ENCODE measurements around the gene NAGS. TPM values are rescaled to one million over a fixed set of nuclear protein-coding genes. Genes with fewer than 3 reads are reported as not detected.
"Not testable (repeated sequence)": the region's sequence is repeated elsewhere in the genome, so short reads cannot be mapped to it uniquely, and the experiment has no call there.

The NAGS gene
- total RNA-seq, 1 experiment from 2014 or later: 1.6 TPM

- Mint-ChIP-seq H3K36me3 (ENCODE audit: insufficient read depth, unreplicated experiment) (peaks cover 45% of the 10 kb centered on the region), H3K27me3 (ENCODE audit: insufficient read depth, unreplicated experiment) (no peaks in the 10 kb centered on the region), H3K4me3 (ENCODE audit: unreplicated experiment) (no peak overlapping the region), H3K9me3 (ENCODE audit: unreplicated experiment) (no peaks in the 10 kb centered on the region), H3K4me1 (ENCODE audit: insufficient read depth, unreplicated experiment) (peaks cover 24% of the 10 kb centered on the region), H3K27ac (ENCODE audit: low read depth, unreplicated experiment) (no peak overlapping the region)
- peak; percentile 79 for DNase-seq (ENCODE audit: unreplicated experiment)
- ChIA-PET POLR2A (interaction anchor here (0.6 to 3.5 kb wide), 8 partner anchors 16 to 100 kb away, joined by 3 to 23 read pairs (median 3); partner anchors contain the start of genes HDAC5 and LSM12), CTCF (interaction anchor here (0.6 to 5.3 kb wide), 8 partner anchors 12 to 248 kb away, joined by 3 to 41 read pairs (median 4); no protein-coding TSS in a partner anchor)
- intact Hi-C loops (cut with micrococcal nuclease): no loop called here
- TF ChIP-seq, protein P1, sequence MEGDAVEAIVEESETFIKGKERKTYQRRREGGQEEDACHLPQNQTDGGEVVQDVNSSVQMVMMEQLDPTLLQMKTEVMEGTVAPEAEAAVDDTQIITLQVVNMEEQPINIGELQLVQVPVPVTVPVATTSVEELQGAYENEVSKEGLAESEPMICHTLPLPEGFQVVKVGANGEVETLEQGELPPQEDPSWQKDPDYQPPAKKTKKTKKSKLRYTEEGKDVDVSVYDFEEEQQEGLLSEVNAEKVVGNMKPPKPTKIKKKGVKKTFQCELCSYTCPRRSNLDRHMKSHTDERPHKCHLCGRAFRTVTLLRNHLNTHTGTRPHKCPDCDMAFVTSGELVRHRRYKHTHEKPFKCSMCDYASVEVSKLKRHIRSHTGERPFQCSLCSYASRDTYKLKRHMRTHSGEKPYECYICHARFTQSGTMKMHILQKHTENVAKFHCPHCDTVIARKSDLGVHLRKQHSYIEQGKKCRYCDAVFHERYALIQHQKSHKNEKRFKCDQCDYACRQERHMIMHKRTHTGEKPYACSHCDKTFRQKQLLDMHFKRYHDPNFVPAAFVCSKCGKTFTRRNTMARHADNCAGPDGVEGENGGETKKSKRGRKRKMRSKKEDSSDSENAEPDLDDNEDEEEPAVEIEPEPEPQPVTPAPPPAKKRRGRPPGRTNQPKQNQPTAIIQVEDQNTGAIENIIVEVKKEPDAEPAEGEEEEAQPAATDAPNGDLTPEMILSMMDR (IDR thresholded peaks at IDR 0.05; ENCODE audit: unreplicated experiment): no peak
- BruUV-seq (replicated peaks): no TSS peak
Measured at GRCh38 chr17:44044071-44044470, 39.6 kb downstream of the NAGS start.

GRCh38 chr17:44045486-44045885 is 41.1 kb downstream of the NAGS start:
- H3K4me1 Mint-ChIP-seq (ENCODE audit: insufficient read depth, unreplicated experiment): peaks cover 17% of the 10 kb centered on the region
- no peak for DNase-seq (ENCODE audit: unreplicated experiment)
- BruUV-seq (replicated peaks): no TSS peak
- H3K9me3 Mint-ChIP-seq (ENCODE audit: unreplicated experiment): no peaks in the 10 kb centered on the region
- ChIA-PET POLR2A (interaction anchor here (1.5 kb wide), 1 partner anchor 102 kb away, joined by 3 read pairs; no protein-coding TSS in a partner anchor), CTCF (interaction anchor here (1.0 to 1.3 kb wide), 2 partner anchors 77 to 115 kb away, joined by 3 read pairs; partner anchors contain the start of gene HDAC5)
- intact Hi-C loops (cut with micrococcal nuclease): no loop called here
- H3K27me3 Mint-ChIP-seq (ENCODE audit: insufficient read depth, unreplicated experiment): no peaks in the 10 kb centered on the region
- peaks cover 57% of the 10 kb centered on the region for H3K36me3 Mint-ChIP-seq (ENCODE audit: insufficient read depth, unreplicated experiment)
- H3K27ac Mint-ChIP-seq (ENCODE audit: low read depth, unreplicated experiment): no peak overlapping the region
- no peak overlapping the region for H3K4me3 Mint-ChIP-seq (ENCODE audit: unreplicated experiment)
- TF ChIP-seq, protein P1 (IDR thresholded peaks at IDR 0.05; ENCODE audit: unreplicated experiment): no peak

DNA sequence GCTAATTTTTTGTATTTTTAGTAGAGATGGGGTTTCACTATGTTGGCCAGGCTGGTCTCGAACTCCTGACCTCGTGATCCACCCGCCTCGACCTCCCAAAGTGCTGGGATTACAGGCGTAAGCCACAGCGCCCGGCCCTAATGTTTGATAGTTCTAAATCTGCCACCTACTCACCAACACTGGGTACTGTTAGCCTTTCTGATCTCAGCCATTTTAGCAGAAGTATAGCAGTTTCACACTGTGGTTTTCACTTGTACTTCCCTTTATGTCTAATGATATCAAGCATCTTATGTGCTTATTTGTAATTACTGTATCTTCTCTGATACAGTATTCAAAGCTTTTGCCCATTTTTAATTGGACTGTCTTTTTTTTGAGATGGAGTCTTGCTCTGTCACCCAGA is 42.5 kb downstream of the NAGS start:
- H3K27me3 Mint-ChIP-seq (ENCODE audit: insufficient read depth, unreplicated experiment); POLR2A ChIA-PET; H3K4me3 Mint-ChIP-seq (ENCODE audit: unreplicated experiment); BruUV-seq (replicated peaks); H3K27ac Mint-ChIP-seq (ENCODE audit: low read depth, unreplicated experiment); DNase-seq (ENCODE audit: unreplicated experiment); H3K9me3 Mint-ChIP-seq (ENCODE audit: unreplicated experiment); intact Hi-C loops (cut with micrococcal nuclease); H3K4me1 Mint-ChIP-seq (ENCODE audit: insufficient read depth, unreplicated experiment): not testable (repeated sequence)
- CTCF ChIA-PET: interaction anchor here (0.6 kb wide), 1 partner anchor 51 kb away, joined by 3 read pairs; no protein-coding TSS in a partner anchor
- peaks cover 64% of the 10 kb centered on the region for H3K36me3 Mint-ChIP-seq (ENCODE audit: insufficient read depth, unreplicated experiment)

DNA sequence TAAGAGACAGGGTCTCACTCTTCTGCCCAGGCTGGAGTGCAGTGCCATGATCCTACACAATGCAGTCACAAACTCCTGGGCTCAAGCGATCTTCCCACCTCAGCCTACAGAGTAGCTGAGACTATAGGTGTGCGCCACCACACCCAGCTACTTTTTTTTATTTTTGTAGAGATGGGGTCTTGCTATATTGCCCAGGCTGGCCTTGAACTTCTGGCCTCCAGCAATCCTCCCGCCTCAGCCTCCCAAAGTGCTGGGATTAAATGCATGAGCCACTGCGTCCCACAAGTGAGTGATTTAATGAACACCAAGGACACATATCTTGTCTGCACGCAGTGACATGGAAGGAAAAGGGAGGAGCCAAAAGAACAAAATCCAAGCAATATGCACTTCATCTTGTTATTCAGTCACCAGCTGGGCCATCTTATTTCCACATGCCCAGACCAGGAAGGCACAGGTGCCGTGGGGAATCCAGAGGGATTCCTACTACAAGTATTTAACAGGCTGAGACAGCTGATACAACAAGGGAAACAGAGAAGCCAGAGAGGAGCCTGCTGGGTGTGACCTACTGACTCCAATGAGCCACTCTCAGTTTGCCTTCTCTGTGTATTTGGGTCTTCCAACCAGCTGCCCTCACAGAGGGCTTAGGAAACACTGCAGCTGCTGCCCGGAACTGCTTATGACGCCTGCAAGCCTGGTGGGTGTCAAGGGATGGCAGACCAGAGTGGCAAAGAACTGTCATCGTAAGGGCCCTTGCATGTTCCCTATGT is 45.1 kb downstream of the NAGS start:
- no peaks in the 10 kb centered on the region for H3K27me3 Mint-ChIP-seq (ENCODE audit: insufficient read depth, unreplicated experiment)
- TF ChIP-seq, protein P1 (IDR thresholded peaks at IDR 0.05; ENCODE audit: unreplicated experiment): no peak

More for the DNA sequence above, 45.1 kb downstream of the NAGS start:
- Mint-ChIP-seq H3K4me3 (ENCODE audit: unreplicated experiment) (no peak overlapping the region), H3K36me3 (ENCODE audit: insufficient read depth, unreplicated experiment) (peaks cover 70% of the 10 kb centered on the region), H3K27ac (ENCODE audit: low read depth, unreplicated experiment) (no peak overlapping the region), H3K9me3 (ENCODE audit: unreplicated experiment) (no peaks in the 10 kb centered on the region), H3K4me1 (ENCODE audit: insufficient read depth, unreplicated experiment) (peaks cover under 1% of the 10 kb centered on the region)
- DNase-seq (ENCODE audit: unreplicated experiment): no peak
- intact Hi-C loops (cut with micrococcal nuclease): no loop called here
- CTCF ChIA-PET: interaction anchor here (0.6 to 2.0 kb wide), 2 partner anchors 9 to 168 kb away, joined by 3 to 14 read pairs; no protein-coding TSS in a partner anchor
- no TSS peak for BruUV-seq (replicated peaks)
- POLR2A ChIA-PET: interaction anchor here (0.6 kb wide), 1 partner anchor 81 kb away, joined by 3 read pairs; no protein-coding TSS in a partner anchor
